HepG2 (cell line): Measurements from ENCODE around the gene COPE. TPM values are rescaled to one million over a fixed set of nuclear protein-coding genes. Genes with fewer than 3 reads are reported as not detected.

Experiments
- AGO2 ChIP-seq: fragments of 200-400 bp; formaldehyde crosslinking; optimal IDR thresholded peaks from 2 replicates; pipeline ENCODE3; 2017; ENCODE audit warnings: mild to moderate bottlenecking, low read depth, low read length, moderate library complexity
- ARID4A ChIP-seq: sonication (generic); formaldehyde crosslinking; IDR thresholded peaks from 2 replicates; pipeline ENCODE4 v1.5.0; 2020; ENCODE audit warnings: mild to moderate bottlenecking, missing genetic modification reagents, borderline replicate concordance
- CBFB ChIP-seq: sonication (generic); formaldehyde crosslinking; IDR thresholded peaks from 2 replicates; pipeline ENCODE4 v1.4.0; 2020; ENCODE audit warnings: missing genetic modification reagents
- CEBPB ChIP-seq: IDR thresholded peaks from 2 replicates; pipeline ENCODE4 v1.6.1; 2011; ENCODE audit warnings: low read depth, low read length, improper control_type of control experiment, borderline replicate concordance
- HDAC1 ChIP-seq: sonication (generic); formaldehyde crosslinking; IDR thresholded peaks from 2 replicates; pipeline ENCODE4 v1.5.1; 2020; ENCODE audit warnings: mild to moderate bottlenecking, missing genetic modification reagents
- KAT7 ChIP-seq: IDR thresholded peaks from 2 replicates; pipeline ENCODE4 v1.6.1; 2018; ENCODE audit warnings: borderline replicate concordance, missing compliant biosample characterization
- KLF12 ChIP-seq: sonication (generic); formaldehyde crosslinking; IDR thresholded peaks from 2 replicates; pipeline ENCODE4 v1.4.0; 2020; ENCODE audit warnings: missing genetic modification reagents, borderline replicate concordance
- NONO ChIP-seq, 2 experiments: fragments of 450-650 bp in 1 of 2; sonication (generic) in 1 of 2; formaldehyde crosslinking in 1 of 2; IDR thresholded peaks in 1 of 2; conservative IDR thresholded peaks in 1 of 2; 2 replicates each; pipeline versions ENCODE4 v1.6.1 to v1.8.0; 2017 to 2022; ENCODE audit warnings: mild to moderate bottlenecking in 1 of 2, missing genetic modification reagents in 1 of 2, moderate library complexity in 1 of 2
- THRA ChIP-seq: sonication (generic); formaldehyde crosslinking; IDR thresholded peaks from 2 replicates; pipeline ENCODE4 v1.4.0; 2020; ENCODE audit warnings: missing genetic modification reagents, borderline replicate concordance
- ZHX1 ChIP-seq: sonication (generic); formaldehyde crosslinking; IDR thresholded peaks from 2 replicates; pipeline ENCODE4 v1.8.1; 2022; ENCODE audit warnings: low read depth, mild to moderate bottlenecking, missing genetic modification reagents
- ZNF274 ChIP-seq: sonication (generic); formaldehyde crosslinking; IDR thresholded peaks from 2 replicates; pipeline ENCODE4 v1.5.1; 2020; ENCODE audit warnings: mild to moderate bottlenecking, missing genetic modification reagents
- ZNF687 ChIP-seq: sonication (generic); formaldehyde crosslinking; IDR thresholded peaks from 2 replicates; pipeline ENCODE4 v1.5.1; 2020; ENCODE audit warnings: mild to moderate bottlenecking, missing genetic modification reagents, moderate library complexity
- polyA plus RNA-seq, 8 experiments: library from polyadenylated mRNA; depleted of rRNA in 3 of 8; stranded (reverse) in 7 of 8; unstranded in 1 of 8; fragments of >200 nt; fragmentation: Illumina TruSeq in 4 of 8; extraction: Trizol in 4 of 8; gene quantifications; 2 replicates each; pipeline versions ENCODE4 v1.2.1 to v1.2.3, GENCODE V29; 2011 to 2016; ENCODE audit warnings: low read depth in 4 of 8, missing spikeins in 1 of 8, mixed read lengths in 1 of 8; ENCODE audit not compliant: insufficient read depth in 1 of 8
- total RNA-seq, 5 experiments: library from RNA; depleted of rRNA; stranded (reverse); fragments of >200 nt; fragmentation: Illumina TruSeq; extraction: Trizol; gene quantifications; 2 replicates each; pipeline ENCODE4 v1.2.3, GENCODE V29; 2016; ENCODE audit warnings: low read depth in 1 of 5

The COPE gene
- total and polyA plus RNA-seq, 2 of the 13 experiments (the other 11 are each of a cell fraction or from before 2014, with no cell fraction given): 189 to 205 TPM

GRCh38 chr19:18895038-18895823 lies 24.0 kb downstream of the COPE start (continued):
- TF ChIP-seq ARID4A (CRISPR knock-in tag) (peak; percentile 55; the same call in 1 of the 2 replicates), CEBPB (no peak), ZHX1 (CRISPR knock-in tag) (no peak), ZNF274 (0 out of 2 replicates have a peak, but pooled peaks have one; percentile 8), CBFB (CRISPR knock-in tag) (0 out of 2 replicates have a peak, but pooled peaks have one; percentile 32), HDAC1 (peak; percentile 70), NONO (IDR thresholded peaks at IDR 0.05) (no peak), NONO (CRISPR knock-in tag; conservative IDR thresholded peaks at IDR 0.05) (peak; percentile 78), AGO2 (no peak), ZNF687 (CRISPR knock-in tag) (peak; percentile 93), THRA (CRISPR knock-in tag) (0 out of 2 replicates have a peak, but pooled peaks have one; percentile 17), KLF12 (CRISPR knock-in tag) (no peak), KAT7 (peak; percentile 81; the same call in 1 of the 2 replicates)
